HG03460 (cell line): Measurements from ENCODE around the gene PCDH9.

Experiments used
- ATAC-seq: cut with Tn5 transposase; IDR thresholded peaks from one replicate; pipeline ENCODE4 v1.9.1; 2021; ENCODE audit not compliant: unreplicated experiment

Gene PCDH9

GRCh38 chr13:66359910-66360552 lies 870.1 kb downstream of the PCDH9 start:
- ATAC-seq = no peak

- ATAC-seq = no peak
These were observed 870.7 kb downstream of the PCDH9 start for GRCh38 chr13:66359393-66359792.

- no peak for ATAC-seq
These were observed 871.6 kb downstream of the PCDH9 start for GRCh38 chr13:66358564-66358963.

- no peak for ATAC-seq
These were observed 872.7 kb downstream of the PCDH9 start for GRCh38 chr13:66357463-66357862.

- no peak for ATAC-seq
These were observed 875.0 kb downstream of the PCDH9 start for GRCh38 chr13:66354879-66355751.

- no peak for ATAC-seq
These were observed 876.5 kb downstream of the PCDH9 start for GRCh38 chr13:66353664-66354063.

- no peak for ATAC-seq
These were observed 880.2 kb downstream of the PCDH9 start for GRCh38 chr13:66349966-66350365.

GRCh38 chr13:66348745-66349690 lies 881.1 kb downstream of the PCDH9 start:
- ATAC-seq = no peak

- ATAC-seq = no peak
These were observed 882.5 kb downstream of the PCDH9 start for GRCh38 chr13:66347486-66348117.

GRCh38 chr13:66345971-66346370 lies 884.2 kb downstream of the PCDH9 start:
- ATAC-seq = no peak

GRCh38 chr13:66345518-66345810 lies 884.7 kb downstream of the PCDH9 start:
- ATAC-seq = no peak

GRCh38 chr13:66344805-66345517 lies 885.2 kb downstream of the PCDH9 start:
- ATAC-seq = no peak

GRCh38 chr13:66343224-66343828 lies 886.8 kb downstream of the PCDH9 start:
- no peak for ATAC-seq

- no peak for ATAC-seq
These were observed 888.3 kb downstream of the PCDH9 start for GRCh38 chr13:66341635-66342377.

- no peak for ATAC-seq
These were observed 890.9 kb downstream of the PCDH9 start for GRCh38 chr13:66339214-66339613.

- no peak for ATAC-seq
These were observed 891.6 kb downstream of the PCDH9 start for GRCh38 chr13:66338542-66338941.

- no peak for ATAC-seq
These were observed 894.5 kb downstream of the PCDH9 start for GRCh38 chr13:66335626-66336025.

- no peak for ATAC-seq
These were observed 900.1 kb downstream of the PCDH9 start for GRCh38 chr13:66329988-66330451.

GRCh38 chr13:66328476-66328875 lies 901.7 kb downstream of the PCDH9 start:
- ATAC-seq = no peak
